Esophagus muscularis mucosa (tissue), 4 donors: ENCODE results near the gene SMCO2. TPM values are rescaled to one million over a fixed set of nuclear protein-coding genes. Genes with fewer than 3 reads are reported as not detected.

Source experiments
- DNase-seq: peaks from one replicate; pipeline ENCODE4 v3.0.0-alpha.2; 2017; ENCODE audit errors: extremely low spot score
- H3K27ac ChIP-seq, 4 donors: fragments of 200-600 bp; sonication (generic); replicated peaks in 1 of 4; 1 replicate in 3 of 4; 2 replicates in 1 of 4; pipeline ENCODE4 v1.5.1; 2016 to 2019; ENCODE audit warnings: mild to moderate bottlenecking in 1 of 4
- H3K27me3 ChIP-seq, 4 donors: fragments of 200-600 bp; sonication (generic); one replicate each; pipeline versions ENCODE4 v1.5.1 to v1.6.0; 2016 to 2019
- H3K36me3 ChIP-seq, 4 donors: fragments of 200-600 bp; sonication (generic); one replicate each; pipeline ENCODE4 v1.5.1; 2016 to 2019
- H3K4me1 ChIP-seq, 4 donors: fragments of 200-600 bp; sonication (generic); one replicate each; pipeline ENCODE4 v1.5.1; 2016 to 2019
- H3K4me3 ChIP-seq, 4 donors: fragments of 200-600 bp; sonication (generic); 1 replicate in 2 of 4; 2 replicates in 2 of 4; pipeline ENCODE4 v1.5.1; 2016 to 2019; ENCODE audit warnings: mild to moderate bottlenecking in 4 of 4, moderate library complexity in 1 of 4
- H3K9me3 ChIP-seq, 4 donors: fragments of 200-600 bp; sonication (generic); 1 replicate in 3 of 4; 2 replicates in 1 of 4; pipeline ENCODE4 v1.5.1; 2016 to 2019
- EP300 ChIP-seq: sonication (generic); formaldehyde crosslinking; IDR thresholded peaks from one replicate; pipeline ENCODE4 v1.6.1; 2017; ENCODE audit warnings: antibody characterized with exemption
- POLR2A ChIP-seq: fragments of 450-650 bp; IDR thresholded peaks from one replicate; pipeline ENCODE4 v1.6.1; 2017; ENCODE audit warnings: antibody characterized with exemption, moderate library complexity, mild to moderate bottlenecking, low read depth
- POLR2AphosphoS5 ChIP-seq, 2 donors: sonication (generic); formaldehyde crosslinking; IDR thresholded peaks; one replicate each; pipeline ENCODE4 v1.6.1; 2017; ENCODE audit warnings: antibody characterized with exemption in 2 of 2
- WGBS: methylation state at CpG from one replicate; pipeline ENCODE4 v1.1.5; 2018; 5-methylcytosine and 5-hydroxymethylcytosine counted together
- intact Hi-C: fragments of 100-400 bp; cut with DNase I; formaldehyde crosslinking; loops from one replicate; pipeline ENCODE4 v1.15.1; 2023
- total RNA-seq, 4 donors: library from RNA; depleted of rRNA; stranded (reverse); fragments of >200 nt; gene quantifications; one replicate each; pipeline versions ENCODE4 v1.1.0 to v1.2.1, GENCODE V29; 2016
- TF ChIP-seq, protein P1 (sequence below), 3 experiments: fragments of 200-600 bp in 2 of 3; fragments of 450-650 bp in 1 of 3; sonication (generic) in 2 of 3; IDR thresholded peaks; one replicate each; pipeline ENCODE4 v1.5.1; 2017 to 2019; ENCODE audit warnings: antibody characterized with exemption in 3 of 3, mild to moderate bottlenecking in 2 of 3, moderate library complexity in 1 of 3

Gene SMCO2
- total RNA-seq, 4 donors from 2014 or later = not detected

GRCh38 chr12:27508736-27509431, 62.3 kb downstream of the SMCO2 start:
- 92% methylated on average over 5 of the region's 5 CpGs for WGBS
- no peak for DNase-seq
- no peaks in the 10 kb centered on the region for H3K27me3 ChIP-seq
- no peak overlapping the region for H3K4me3 ChIP-seq
- intact Hi-C loops = no loop called here
- H3K27ac ChIP-seq = no peak overlapping the region
- H3K9me3 ChIP-seq = no peaks in the 10 kb centered on the region
- no peaks in the 10 kb centered on the region for H3K36me3 ChIP-seq
- H3K4me1 ChIP-seq = peaks cover 13 to 44% (median 31%) of the 10 kb centered on the region in 4 donors
- TF ChIP-seq POLR2A = no peak
- no peak for TF ChIP-seq POLR2AphosphoS5 (IDR thresholded peaks at IDR 0.05)
- no peak for TF ChIP-seq EP300
- TF ChIP-seq, protein P1, sequence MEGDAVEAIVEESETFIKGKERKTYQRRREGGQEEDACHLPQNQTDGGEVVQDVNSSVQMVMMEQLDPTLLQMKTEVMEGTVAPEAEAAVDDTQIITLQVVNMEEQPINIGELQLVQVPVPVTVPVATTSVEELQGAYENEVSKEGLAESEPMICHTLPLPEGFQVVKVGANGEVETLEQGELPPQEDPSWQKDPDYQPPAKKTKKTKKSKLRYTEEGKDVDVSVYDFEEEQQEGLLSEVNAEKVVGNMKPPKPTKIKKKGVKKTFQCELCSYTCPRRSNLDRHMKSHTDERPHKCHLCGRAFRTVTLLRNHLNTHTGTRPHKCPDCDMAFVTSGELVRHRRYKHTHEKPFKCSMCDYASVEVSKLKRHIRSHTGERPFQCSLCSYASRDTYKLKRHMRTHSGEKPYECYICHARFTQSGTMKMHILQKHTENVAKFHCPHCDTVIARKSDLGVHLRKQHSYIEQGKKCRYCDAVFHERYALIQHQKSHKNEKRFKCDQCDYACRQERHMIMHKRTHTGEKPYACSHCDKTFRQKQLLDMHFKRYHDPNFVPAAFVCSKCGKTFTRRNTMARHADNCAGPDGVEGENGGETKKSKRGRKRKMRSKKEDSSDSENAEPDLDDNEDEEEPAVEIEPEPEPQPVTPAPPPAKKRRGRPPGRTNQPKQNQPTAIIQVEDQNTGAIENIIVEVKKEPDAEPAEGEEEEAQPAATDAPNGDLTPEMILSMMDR (IDR thresholded peaks at IDR 0.05) = no peak

GRCh38 chr12:27511031-27511722, 64.6 kb downstream of the SMCO2 start:
- no peaks in the 10 kb centered on the region for H3K36me3 ChIP-seq
- no peak for DNase-seq
- intact Hi-C loops = no loop called here
- H3K27me3 ChIP-seq = no peaks in the 10 kb centered on the region
- WGBS = 54% methylated on average over 6 of the region's 6 CpGs
- peak overlapping the region; percentile 10 to 67 (median 36) for H3K27ac ChIP-seq
- H3K4me3 ChIP-seq = no peak overlapping the region
- TF ChIP-seq EP300 (no peak), POLR2AphosphoS5 (IDR thresholded peaks at IDR 0.05) (peak in 1 of 2 donors; percentile 28), POLR2A (no peak)
- TF ChIP-seq, protein P1 (IDR thresholded peaks at IDR 0.05) = no peak
- H3K9me3 ChIP-seq = no peaks in the 10 kb centered on the region
- peaks cover 4 to 32% (median 21%) of the 10 kb centered on the region in 4 donors for H3K4me1 ChIP-seq

GRCh38 chr12:27511723-27512045, 65.1 kb downstream of the SMCO2 start:
- Histone ChIP-seq H3K4me1 (peaks cover 4 to 32% (median 21%) of the 10 kb centered on the region in 4 donors), H3K27me3 (no peaks in the 10 kb centered on the region), H3K27ac (peak overlapping the region; percentile 10 to 67 (median 36)), H3K36me3 (no peaks in the 10 kb centered on the region), H3K4me3 (no peak overlapping the region), H3K9me3 (no peaks in the 10 kb centered on the region)
- TF ChIP-seq, protein P1 (IDR thresholded peaks at IDR 0.05) = no peak
- TF ChIP-seq POLR2AphosphoS5 (IDR thresholded peaks at IDR 0.05) = no peak
- TF ChIP-seq EP300 = no peak
- TF ChIP-seq POLR2A = no peak
- intact Hi-C loops = no loop called here
- DNase-seq = no peak
- WGBS = 38% methylated on average over 3 of the region's 3 CpGs

GRCh38 chr12:27513155-27513824, 66.8 kb downstream of the SMCO2 start:
- no peaks in the 10 kb centered on the region for H3K27me3 ChIP-seq
- peak overlapping the region in 3 of 4 donors; percentile 18 to 53 (median 41) for H3K27ac ChIP-seq
- no peak overlapping the region for H3K4me3 ChIP-seq
- H3K36me3 ChIP-seq = no peaks in the 10 kb centered on the region
- H3K4me1 ChIP-seq = peaks cover 4 to 32% (median 21%) of the 10 kb centered on the region in 4 donors
- intact Hi-C loops = no loop called here
- DNase-seq = no peak
- no peaks in the 10 kb centered on the region for H3K9me3 ChIP-seq
- TF ChIP-seq, protein P1 (IDR thresholded peaks at IDR 0.05) = no peak
- WGBS = 62% methylated on average over 7 of the region's 7 CpGs
